Kidney epithelial cell (primary cell): Measurements from ENCODE around the gene IQGAP3. TPM values are rescaled to one million over a fixed set of nuclear protein-coding genes. Genes with fewer than 3 reads are reported as not detected.

Experiments
- DNase-seq: peaks from one replicate; pipeline ENCODE4 v3.0.0-alpha.2; 2010; ENCODE audit warnings: low read depth
- H3K27me3 ChIP-seq: 2 replicates; pipeline ENCODE4 v1.6.0; 2011; ENCODE audit warnings: low read length; ENCODE audit not compliant: control insufficient read depth, insufficient read depth
- H3K36me3 ChIP-seq: 2 replicates; pipeline ENCODE4 v1.5.1; 2011; ENCODE audit warnings: low read length; ENCODE audit not compliant: control insufficient read depth, insufficient read depth
- H3K4me3 ChIP-seq: 2 replicates; pipeline ENCODE4 v1.5.1; 2011; ENCODE audit warnings: low read depth, mild to moderate bottlenecking, control low read depth, low read length
- total RNA-seq: library from RNA; depleted of rRNA; stranded (reverse); fragments of >200 nt; gene quantifications from 2 replicates; pipeline ENCODE4 v1.2.3, GENCODE V29; 2015
- TF ChIP-seq, protein P1 (sequence below): IDR thresholded peaks from 2 replicates; pipeline ENCODE4 v1.5.1; 2011; ENCODE audit warnings: mild to moderate bottlenecking, moderate library complexity, low read length, control low read depth, inconsistent platforms; ENCODE audit not compliant: insufficient read depth, poor library complexity, severe bottlenecking

Gene IQGAP3
- total RNA-seq, 1 donor from 2014 or later, result 8.0 TPM

DNA sequence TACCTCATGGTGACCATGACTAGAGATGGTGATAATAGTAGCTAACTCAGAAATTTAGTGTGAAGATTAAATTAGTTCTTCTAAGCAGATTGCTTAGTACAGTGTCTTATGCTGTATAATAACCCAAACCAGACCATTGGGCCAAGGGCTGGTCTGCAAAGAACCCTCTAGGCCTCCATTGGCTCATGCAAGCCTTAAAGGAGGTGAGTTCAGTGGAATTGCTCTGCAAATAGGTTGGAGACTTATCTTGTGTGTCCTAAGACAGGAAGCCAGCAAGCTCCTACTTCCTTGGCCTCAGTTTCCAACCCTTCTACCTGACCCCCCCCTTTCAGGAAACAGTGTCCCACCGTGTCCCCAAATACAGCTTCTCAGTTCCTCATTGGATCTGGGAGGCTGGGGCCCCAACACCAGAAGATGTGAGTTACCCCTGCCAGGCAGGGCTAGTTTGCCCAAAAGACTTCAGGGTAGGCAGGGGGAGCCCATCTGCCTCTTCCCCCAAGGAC, 69.9 kb downstream of the IQGAP3 start:
- Histone ChIP-seq H3K27me3 (no peaks in the 10 kb centered on the region), H3K36me3 (no peaks in the 10 kb centered on the region)
- no peak for DNase-seq

DNA sequence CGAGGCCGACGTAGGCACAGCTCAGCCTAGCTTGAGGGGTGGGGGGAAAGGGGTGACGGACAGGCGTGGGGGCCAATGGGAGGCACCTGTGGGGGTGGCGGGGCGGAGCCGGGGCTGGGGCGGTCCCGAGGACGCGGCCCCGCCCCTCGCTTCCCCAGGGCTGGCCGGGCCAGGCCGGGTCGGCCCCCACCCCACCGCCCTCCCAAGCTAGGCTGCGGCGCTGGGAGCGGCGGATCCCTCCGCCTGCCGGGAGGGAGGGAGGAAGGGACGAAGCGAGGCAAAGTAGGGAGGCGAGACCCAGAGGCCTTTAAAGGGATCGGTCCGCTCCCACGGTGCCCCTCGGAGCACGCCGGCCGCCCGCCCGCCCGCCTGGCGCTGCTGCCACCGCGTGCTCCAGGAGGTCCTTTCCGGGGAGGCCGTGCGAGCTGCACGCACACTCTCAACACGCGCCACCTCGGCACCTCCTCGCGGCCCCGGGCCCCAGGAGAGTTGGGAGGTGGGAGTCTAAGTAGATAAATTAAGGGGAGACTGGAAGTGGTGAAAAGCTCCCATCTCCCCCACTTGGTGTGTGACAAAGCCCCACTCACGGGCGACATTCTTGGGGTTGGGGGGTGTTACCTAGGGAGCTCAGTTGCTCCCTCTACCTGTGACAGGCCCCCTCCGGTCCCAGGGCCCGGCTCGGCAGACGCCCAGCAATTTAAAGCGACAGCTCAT, 71.4 kb downstream of the IQGAP3 start:
- peak; percentile 70 for DNase-seq
- peak overlapping the region; percentile 98 for H3K4me3 ChIP-seq
- no peaks in the 10 kb centered on the region for H3K36me3 ChIP-seq
- TF ChIP-seq, protein P1, sequence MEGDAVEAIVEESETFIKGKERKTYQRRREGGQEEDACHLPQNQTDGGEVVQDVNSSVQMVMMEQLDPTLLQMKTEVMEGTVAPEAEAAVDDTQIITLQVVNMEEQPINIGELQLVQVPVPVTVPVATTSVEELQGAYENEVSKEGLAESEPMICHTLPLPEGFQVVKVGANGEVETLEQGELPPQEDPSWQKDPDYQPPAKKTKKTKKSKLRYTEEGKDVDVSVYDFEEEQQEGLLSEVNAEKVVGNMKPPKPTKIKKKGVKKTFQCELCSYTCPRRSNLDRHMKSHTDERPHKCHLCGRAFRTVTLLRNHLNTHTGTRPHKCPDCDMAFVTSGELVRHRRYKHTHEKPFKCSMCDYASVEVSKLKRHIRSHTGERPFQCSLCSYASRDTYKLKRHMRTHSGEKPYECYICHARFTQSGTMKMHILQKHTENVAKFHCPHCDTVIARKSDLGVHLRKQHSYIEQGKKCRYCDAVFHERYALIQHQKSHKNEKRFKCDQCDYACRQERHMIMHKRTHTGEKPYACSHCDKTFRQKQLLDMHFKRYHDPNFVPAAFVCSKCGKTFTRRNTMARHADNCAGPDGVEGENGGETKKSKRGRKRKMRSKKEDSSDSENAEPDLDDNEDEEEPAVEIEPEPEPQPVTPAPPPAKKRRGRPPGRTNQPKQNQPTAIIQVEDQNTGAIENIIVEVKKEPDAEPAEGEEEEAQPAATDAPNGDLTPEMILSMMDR, result peak; percentile 69
- no peaks in the 10 kb centered on the region for H3K27me3 ChIP-seq

More for the DNA sequence above, 69.9 kb downstream of the IQGAP3 start:
- TF ChIP-seq, protein P1, result no peak
- no peak overlapping the region for H3K4me3 ChIP-seq

DNA sequence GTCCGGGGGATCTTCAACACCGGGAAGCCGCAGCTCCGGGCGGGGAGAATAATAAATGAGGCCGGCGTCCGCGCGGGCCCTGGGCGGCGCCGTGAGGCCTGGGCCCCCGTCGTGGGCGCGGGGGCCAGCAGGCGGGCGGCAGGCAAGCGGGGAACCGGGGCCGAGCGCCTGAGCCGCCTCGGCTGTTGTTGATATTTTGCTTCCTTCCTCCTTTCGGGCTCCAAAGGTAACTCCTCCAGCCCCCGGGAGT, 71.9 kb downstream of the IQGAP3 start, which contains the start of gene MEF2D:
Gene MEF2D (minus strand): TSS at position 233 of the 250 bp plus-strand sequence. CDS start 17,483 bp downstream, outside the sequence.
- Histone ChIP-seq H3K4me3 (peak within 1 kb of the TSS; percentile 98), H3K36me3 (no peaks in the 10 kb centered on the region), H3K27me3 (no peaks in the 10 kb centered on the region)
- DNase-seq, result no peak
- TF ChIP-seq, protein P1, result no peak

DNA sequence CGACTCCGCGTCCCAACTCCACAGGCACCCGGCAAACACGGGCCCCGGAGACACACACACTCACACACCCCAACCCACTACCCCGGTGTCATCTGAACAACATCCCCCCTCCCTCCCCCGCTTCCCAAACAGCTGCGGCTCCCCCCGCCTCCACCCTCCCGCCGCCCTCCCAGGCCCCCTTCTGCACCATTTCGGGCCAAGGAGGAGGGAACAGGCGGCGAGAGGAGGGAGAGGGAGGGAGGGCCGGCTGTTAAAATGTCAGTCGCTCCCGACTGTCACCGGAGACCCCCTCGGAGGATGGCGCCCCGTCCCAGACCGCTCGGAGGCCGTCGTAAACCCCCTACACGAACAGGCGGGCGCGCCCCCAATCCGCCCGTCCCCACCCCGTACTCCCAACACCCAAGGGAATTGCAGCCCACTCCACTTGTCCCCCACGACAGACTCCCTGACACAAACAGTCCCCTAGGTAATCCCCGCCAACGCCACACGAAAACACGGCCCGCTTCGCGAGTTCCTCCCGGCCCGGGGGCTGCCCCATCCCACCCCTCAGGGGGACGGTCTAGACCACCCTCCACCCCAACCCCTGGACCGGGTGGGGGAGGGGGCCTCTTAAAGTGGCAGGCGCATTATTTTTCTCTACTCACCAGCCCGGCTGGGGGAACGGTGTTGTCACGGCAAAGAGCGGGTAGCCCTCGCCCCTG, 72.4 kb downstream of the IQGAP3 start:
- Histone ChIP-seq H3K4me3 (peak overlapping the region; percentile 98), H3K27me3 (no peaks in the 10 kb centered on the region), H3K36me3 (no peaks in the 10 kb centered on the region)
- TF ChIP-seq, protein P1, result no peak
- no peak for DNase-seq

DNA sequence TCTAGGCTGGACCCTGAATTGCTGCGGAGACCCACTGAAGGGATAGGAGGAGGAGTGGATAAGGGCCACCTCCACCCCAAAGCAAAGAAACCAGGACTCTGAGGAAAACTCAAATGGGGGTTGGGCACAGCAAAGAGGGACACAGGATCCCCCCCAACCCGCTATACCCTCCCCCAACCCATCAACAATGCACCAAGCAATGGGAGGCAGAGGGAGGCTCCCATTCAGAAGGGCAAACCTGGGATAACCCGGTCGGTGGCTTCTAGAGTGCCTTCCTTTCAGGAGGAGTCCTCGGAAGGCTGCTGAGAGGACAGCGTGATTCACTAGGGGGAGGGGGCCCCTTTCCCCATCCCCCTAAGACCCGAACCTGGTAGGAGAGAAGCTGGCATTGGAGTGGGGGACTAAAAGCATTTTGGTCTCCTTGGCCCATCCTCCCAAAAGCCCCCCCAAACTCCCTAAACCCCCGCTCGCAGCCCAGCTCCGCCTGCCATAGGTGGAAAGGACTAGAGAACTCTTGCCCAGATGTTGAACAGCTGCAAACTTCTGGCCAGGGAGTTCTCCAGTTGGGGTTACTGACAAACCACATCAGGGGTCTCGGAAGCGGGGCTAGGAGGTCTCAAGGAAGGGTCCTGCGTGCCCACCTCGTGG, 73.0 kb downstream of the IQGAP3 start:
- Histone ChIP-seq H3K4me3 (peak overlapping the region; percentile 98), H3K36me3 (no peaks in the 10 kb centered on the region), H3K27me3 (no peaks in the 10 kb centered on the region)
- TF ChIP-seq, protein P1, result no peak
- DNase-seq, result no peak
